Neural progenitor cell (in vitro differentiated cells): ENCODE measurements around the gene NEURL1.

Experiments used
- EZH2 ChIP-seq: fragments of 200-600 bp; sonication (generic); IDR thresholded peaks from 2 replicates; pipeline ENCODE4 v1.6.1; 2017; ENCODE audit warnings: antibody characterized with exemption, mild to moderate bottlenecking, moderate library complexity
- TF ChIP-seq, protein P1 (sequence below): fragments of 200-600 bp; sonication (generic); IDR thresholded peaks from 2 replicates; pipeline ENCODE4 v1.5.1; 2017; ENCODE audit warnings: antibody characterized with exemption, mild to moderate bottlenecking

DNA sequence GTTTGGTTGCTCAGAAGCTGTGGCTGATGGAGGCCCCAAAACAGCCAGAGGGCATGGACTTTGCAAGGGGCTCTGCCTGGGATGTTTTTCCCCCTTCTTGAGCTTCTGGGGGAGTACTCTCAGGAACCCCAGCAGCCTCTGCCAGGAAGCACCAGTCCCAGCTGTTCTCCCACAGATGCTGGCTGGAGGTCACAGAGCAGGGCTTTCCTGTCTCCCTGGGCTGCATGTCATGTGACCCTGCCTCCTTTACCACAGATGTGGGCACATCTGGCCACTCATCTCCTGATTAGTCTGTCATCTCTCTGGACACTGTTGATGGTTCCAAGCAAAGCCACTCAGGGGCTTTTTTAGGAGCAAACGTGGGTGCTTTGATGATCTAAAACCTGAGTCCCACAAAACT is 136.7 kb downstream of the NEURL1 start:
- TF ChIP-seq, protein P1, sequence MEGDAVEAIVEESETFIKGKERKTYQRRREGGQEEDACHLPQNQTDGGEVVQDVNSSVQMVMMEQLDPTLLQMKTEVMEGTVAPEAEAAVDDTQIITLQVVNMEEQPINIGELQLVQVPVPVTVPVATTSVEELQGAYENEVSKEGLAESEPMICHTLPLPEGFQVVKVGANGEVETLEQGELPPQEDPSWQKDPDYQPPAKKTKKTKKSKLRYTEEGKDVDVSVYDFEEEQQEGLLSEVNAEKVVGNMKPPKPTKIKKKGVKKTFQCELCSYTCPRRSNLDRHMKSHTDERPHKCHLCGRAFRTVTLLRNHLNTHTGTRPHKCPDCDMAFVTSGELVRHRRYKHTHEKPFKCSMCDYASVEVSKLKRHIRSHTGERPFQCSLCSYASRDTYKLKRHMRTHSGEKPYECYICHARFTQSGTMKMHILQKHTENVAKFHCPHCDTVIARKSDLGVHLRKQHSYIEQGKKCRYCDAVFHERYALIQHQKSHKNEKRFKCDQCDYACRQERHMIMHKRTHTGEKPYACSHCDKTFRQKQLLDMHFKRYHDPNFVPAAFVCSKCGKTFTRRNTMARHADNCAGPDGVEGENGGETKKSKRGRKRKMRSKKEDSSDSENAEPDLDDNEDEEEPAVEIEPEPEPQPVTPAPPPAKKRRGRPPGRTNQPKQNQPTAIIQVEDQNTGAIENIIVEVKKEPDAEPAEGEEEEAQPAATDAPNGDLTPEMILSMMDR: no peak
- TF ChIP-seq EZH2: no peak
